Small intestine (tissue), 7 donors: ENCODE results near the gene GLS. TPM values are rescaled to one million over a fixed set of nuclear protein-coding genes. Genes with fewer than 3 reads are reported as not detected.
"Not testable (repeated sequence)": the region's sequence is repeated elsewhere in the genome, so short reads cannot be mapped to it uniquely, and the experiment has no call there.

Source experiments
- DNase-seq, 2 donors: peaks; one replicate each; pipeline versions ENCODE4 v3.0.0 to v3.0.0-alpha.2; 2013
- FAIRE-seq: peaks from 2 replicates; lab custom pipeline; 2012; peaks lifted over from hg19 to GRCh38; lab: Jason Lieb, UNC
- H3K27ac ChIP-seq, 3 donors: one replicate each; pipeline ENCODE4 v1.5.1; 2013; ENCODE audit warnings: low read length in 2 of 3, mild to moderate bottlenecking in 2 of 3, control low read depth in 1 of 3, inconsistent platforms in 1 of 3, low read depth in 1 of 3, moderate library complexity in 1 of 3
- H3K27me3 ChIP-seq, 3 donors: one replicate each; pipeline ENCODE4 v1.6.1; 2013; ENCODE audit warnings: low read length in 3 of 3, inconsistent platforms in 1 of 3; ENCODE audit not compliant: control insufficient read depth in 3 of 3, insufficient read depth in 3 of 3
- H3K36me3 ChIP-seq, 3 donors: one replicate each; pipeline ENCODE4 v1.6.1; 2013; ENCODE audit warnings: low read length in 3 of 3, inconsistent platforms in 1 of 3, low read depth in 1 of 3, mild to moderate bottlenecking in 1 of 3, moderate library complexity in 1 of 3; ENCODE audit not compliant: control insufficient read depth in 3 of 3, insufficient read depth in 2 of 3
- H3K4me1 ChIP-seq, 3 donors: one replicate each; pipeline ENCODE4 v1.6.1; 2013; ENCODE audit warnings: low read length in 2 of 3, inconsistent platforms in 1 of 3, low read depth in 1 of 3, mild to moderate bottlenecking in 1 of 3, moderate library complexity in 1 of 3; ENCODE audit not compliant: control insufficient read depth in 3 of 3, insufficient read depth in 2 of 3
- H3K4me3 ChIP-seq, 3 donors: one replicate each; pipeline ENCODE4 v1.5.1; 2013; ENCODE audit warnings: low read length in 3 of 3, control low read depth in 1 of 3, inconsistent platforms in 1 of 3, low read depth in 1 of 3, mild to moderate bottlenecking in 1 of 3, moderate library complexity in 1 of 3
- H3K9me3 ChIP-seq, 2 donors: one replicate each; pipeline ENCODE4 v1.6.1; 2013; ENCODE audit warnings: low read depth in 1 of 2, low read length in 1 of 2; ENCODE audit not compliant: control insufficient read depth in 2 of 2, insufficient read depth in 1 of 2
- whole genome bisulfite sequencing, 3 donors: extraction: QIAGEN DNeasy Blood & Tissue Kit; methylation state at CpG; one replicate each; pipeline ENCODE4 v1.1.7; 2013; 5-methylcytosine and 5-hydroxymethylcytosine counted together
- polyA plus RNA-seq, 4 donors: library from polyadenylated mRNA; stranded (reverse) in 3 of 4; unstranded in 1 of 4; fragments of 200-250 nt in 3 of 4; fragments of 120-200 nt in 1 of 4; gene quantifications; one replicate each; pipeline versions ENCODE4 v1.2.1 to v1.2.3, GENCODE V29; 2013
- donor health status: healthy with polysubstance abuse.
- donor health status: control.
- donor health status: control.
- donor health status: Bipolar disorder and iron deficiency.
- donor health status: healthy.

Gene GLS
- polyA plus RNA-seq, 4 donors, result 39.3 to 621 (median 48.7) TPM

- WGBS, 3 donors, result 96 to 97% (median 97%) methylated on average over 7 of the region's 7 CpGs
- peaks cover 0 to 6% of the 10 kb centered on the region in 2 donors for H3K9me3 ChIP-seq
- H3K27ac ChIP-seq, result no peak overlapping the region
- H3K36me3 ChIP-seq, result peaks cover 40 to 66% (median 43%) of the 10 kb centered on the region in 3 donors
- no peaks in the 10 kb centered on the region for H3K27me3 ChIP-seq
- no peak overlapping the region for H3K4me3 ChIP-seq
- peaks cover 0 to 2% (median 0%) of the 10 kb centered on the region in 3 donors for H3K4me1 ChIP-seq
- DNase-seq, result no peak
- no peak for FAIRE-seq
Measured at GRCh38 chr2:190994148-190994547, 113.5 kb downstream of the GLS start.

- H3K27me3 ChIP-seq, H3K4me1 ChIP-seq, FAIRE-seq, DNase-seq, H3K27ac ChIP-seq, H3K4me3 ChIP-seq, H3K9me3 ChIP-seq: not testable (repeated sequence)
- peaks cover 36 to 62% (median 43%) of the 10 kb centered on the region in 3 donors for H3K36me3 ChIP-seq
- 89 to 91% (median 91%) methylated on average over 3 of the region's 3 CpGs for WGBS, 3 donors
Measured at GRCh38 chr2:190995315-190995714, 114.7 kb downstream of the GLS start.

GRCh38 chr2:190996338-190996946, 115.8 kb downstream of the GLS start:
- peaks cover 30 to 59% (median 43%) of the 10 kb centered on the region in 3 donors for H3K36me3 ChIP-seq
- DNase-seq, result peak; percentile 37 to 41
- H3K4me3 ChIP-seq, result no peak overlapping the region
- FAIRE-seq, result no peak
- 86 to 97% (median 95%) methylated on average over 5 of the region's 5 CpGs for WGBS, 3 donors
- no peaks in the 10 kb centered on the region for H3K27me3 ChIP-seq
- no peak overlapping the region for H3K27ac ChIP-seq
- H3K9me3 ChIP-seq, result peaks cover 0 to 6% of the 10 kb centered on the region in 2 donors
- H3K4me1 ChIP-seq, result peaks cover 0 to 2% (median 0%) of the 10 kb centered on the region in 3 donors

GRCh38 chr2:190996947-190997346, 116.3 kb downstream of the GLS start:
- Histone ChIP-seq H3K4me1 (peaks cover 0 to 2% (median 0%) of the 10 kb centered on the region in 3 donors), H3K9me3 (peaks cover 0 to 6% of the 10 kb centered on the region in 2 donors), H3K36me3 (peaks cover 30 to 56% (median 41%) of the 10 kb centered on the region in 3 donors), H3K27ac (no peak overlapping the region), H3K27me3 (no peaks in the 10 kb centered on the region), H3K4me3 (no peak overlapping the region)
- no peak for DNase-seq
- WGBS, 3 donors, result 78 to 90% (median 85%) methylated on average over 5 of the region's 5 CpGs
- no peak for FAIRE-seq

- DNase-seq, result no peak
- WGBS, 3 donors, result 85 to 94% (median 94%) methylated on average over 8 of the region's 8 CpGs
Measured at GRCh38 chr2:190997526-190998113, 117.0 kb downstream of the GLS start.

GRCh38 chr2:190999058-190999457, 118.4 kb downstream of the GLS start:
- Histone ChIP-seq H3K27me3 (no peaks in the 10 kb centered on the region), H3K36me3 (peaks cover 34 to 52% (median 48%) of the 10 kb centered on the region in 3 donors), H3K4me1 (peaks cover 0 to 2% (median 0%) of the 10 kb centered on the region in 3 donors), H3K9me3 (peaks cover 0 to 13% of the 10 kb centered on the region in 2 donors), H3K27ac (no peak overlapping the region), H3K4me3 (no peak overlapping the region)
- FAIRE-seq, result no peak
- DNase-seq, result peak in 1 of 2 donors; percentile 24
- WGBS, 3 donors, result 79 to 84% (median 81%) methylated on average over 7 of the region's 7 CpGs

More at GRCh38 chr2:190997526-190998113, 117.0 kb downstream of the GLS start:
- Histone ChIP-seq H3K27ac (no peak overlapping the region), H3K9me3 (peaks cover 0 to 6% of the 10 kb centered on the region in 2 donors), H3K27me3 (no peaks in the 10 kb centered on the region), H3K4me1 (peaks cover 0 to 2% (median 0%) of the 10 kb centered on the region in 3 donors), H3K36me3 (peaks cover 37 to 54% (median 39%) of the 10 kb centered on the region in 3 donors), H3K4me3 (no peak overlapping the region)
- FAIRE-seq, result no peak

GRCh38 chr2:190999949-191000665, 119.5 kb downstream of the GLS start:
- peaks cover 0 to 2% (median 0%) of the 10 kb centered on the region in 3 donors for H3K4me1 ChIP-seq
- 89 to 91% (median 91%) methylated on average over 9 of the region's 9 CpGs for WGBS, 3 donors
- H3K27ac ChIP-seq, result no peak overlapping the region
- DNase-seq, result no peak
- H3K27me3 ChIP-seq, result no peaks in the 10 kb centered on the region
- no peak for FAIRE-seq
- H3K4me3 ChIP-seq, result no peak overlapping the region
- H3K36me3 ChIP-seq, result peaks cover 31 to 51% (median 44%) of the 10 kb centered on the region in 3 donors
- H3K9me3 ChIP-seq, result peaks cover 0 to 15% of the 10 kb centered on the region in 2 donors

GRCh38 chr2:191001032-191001431, 120.4 kb downstream of the GLS start:
- peaks cover 0 to 2% (median 0%) of the 10 kb centered on the region in 3 donors for H3K4me1 ChIP-seq
- H3K36me3 ChIP-seq, result peaks cover 37 to 48% (median 41%) of the 10 kb centered on the region in 3 donors
- H3K27me3 ChIP-seq, result no peaks in the 10 kb centered on the region
- 30 to 54% (median 37%) methylated on average over 2 of the region's 2 CpGs for WGBS, 3 donors
- DNase-seq (no peak), FAIRE-seq (no peak)
- H3K27ac ChIP-seq, result no peak overlapping the region
- no peak overlapping the region for H3K4me3 ChIP-seq
- H3K9me3 ChIP-seq, result peaks cover 0 to 10% of the 10 kb centered on the region in 2 donors
